ENCODE measurements around the gene PARD3.
A peak's percentile ranks its signal among the peaks of the same experiment; 100 is the strongest.

Gene PARD3

GRCh38 chr10:34815185-34816084, at the start of gene PARD3:
PARD3 (minus strand) TSS chr10:34815296; CDS start chr10:34814995, 301 bp downstream.
- no peaks in the 10 kb centered on the region for H3K9me3 ChIP-seq (ENCODE audit: control insufficient read depth, low read length)
- H3K9ac ChIP-seq = no peak within 1 kb of the TSS
- H3K4me1 ChIP-seq = peaks cover 8% of the 10 kb centered on the region
- no peak for TF ChIP-seq CTCF (IDR thresholded peaks at IDR 0.05)
- peak within 1 kb of the TSS; percentile 83 for H3K4me2 ChIP-seq (ENCODE audit: low read length)
- H2AFZ ChIP-seq = peak within 1 kb of the TSS; percentile 82
- peak within 1 kb of the TSS; percentile 81 for H3K4me3 ChIP-seq (ENCODE audit: low read depth, low read length)
- H3K36me3 ChIP-seq (ENCODE audit: control insufficient read depth, insufficient read depth, low read length) = no peaks in the 10 kb centered on the region
- peak within 1 kb of the TSS; percentile 8 for H3K27ac ChIP-seq
- H3K79me2 ChIP-seq = peaks cover 23% of the 10 kb centered on the region
- no peaks in the 10 kb centered on the region for H3K27me3 ChIP-seq (ENCODE audit: control insufficient read depth, insufficient read depth, low read length)

- Histone ChIP-seq H3K79me2 (no peaks in the 10 kb centered on the region), H3K36me3 (ENCODE audit: control insufficient read depth, insufficient read depth, low read length) (no peaks in the 10 kb centered on the region), H3K27me3 (ENCODE audit: control insufficient read depth, insufficient read depth, low read length) (no peaks in the 10 kb centered on the region), H3K9ac (no peak overlapping the region), H3K27ac (no peak overlapping the region), H3K4me3 (ENCODE audit: low read depth, low read length) (no peak overlapping the region), H3K4me2 (ENCODE audit: low read length) (no peak overlapping the region), H3K9me3 (ENCODE audit: control insufficient read depth, low read length) (no peaks in the 10 kb centered on the region), H2AFZ (no peak overlapping the region), H3K4me1 (no peaks in the 10 kb centered on the region)
- TF ChIP-seq CTCF (IDR thresholded peaks at IDR 0.05) = no peak
Measured at GRCh38 chr10:34864149-34865067, 49.3 kb upstream of the PARD3 start.

GRCh38 chr10:34862892-34863291, 47.8 kb upstream of the PARD3 start:
- no peak overlapping the region for H3K4me2 ChIP-seq (ENCODE audit: low read length)

GRCh38 chr10:34861293-34862021, 46.4 kb upstream of the PARD3 start:
- H3K36me3 ChIP-seq (ENCODE audit: control insufficient read depth, insufficient read depth, low read length) = no peaks in the 10 kb centered on the region
- no peaks in the 10 kb centered on the region for H3K9me3 ChIP-seq (ENCODE audit: control insufficient read depth, low read length)
- no peaks in the 10 kb centered on the region for H3K4me1 ChIP-seq
- no peaks in the 10 kb centered on the region for H3K79me2 ChIP-seq
- H3K9ac ChIP-seq = no peak overlapping the region
- H2AFZ ChIP-seq = no peak overlapping the region
- no peaks in the 10 kb centered on the region for H3K27me3 ChIP-seq (ENCODE audit: control insufficient read depth, insufficient read depth, low read length)
- no peak overlapping the region for H3K4me2 ChIP-seq (ENCODE audit: low read length)
- no peak overlapping the region for H3K4me3 ChIP-seq (ENCODE audit: low read depth, low read length)
- no peak overlapping the region for H3K27ac ChIP-seq
- no peak for TF ChIP-seq CTCF (IDR thresholded peaks at IDR 0.05)

More at GRCh38 chr10:34862892-34863291, 47.8 kb upstream of the PARD3 start:
- H3K4me3 ChIP-seq (ENCODE audit: low read depth, low read length) = no peak overlapping the region
- no peaks in the 10 kb centered on the region for H3K27me3 ChIP-seq (ENCODE audit: control insufficient read depth, insufficient read depth, low read length)
- H3K36me3 ChIP-seq (ENCODE audit: control insufficient read depth, insufficient read depth, low read length) = no peaks in the 10 kb centered on the region
- no peaks in the 10 kb centered on the region for H3K79me2 ChIP-seq
- no peaks in the 10 kb centered on the region for H3K9me3 ChIP-seq (ENCODE audit: control insufficient read depth, low read length)
- no peak for TF ChIP-seq CTCF (IDR thresholded peaks at IDR 0.05)
- H3K27ac ChIP-seq = no peak overlapping the region
- no peaks in the 10 kb centered on the region for H3K4me1 ChIP-seq
- no peak overlapping the region for H3K9ac ChIP-seq
- H2AFZ ChIP-seq = no peak overlapping the region

Data from parathyroid adenoma (tissue), 2 donors.